GM21381 (cell line): Measurements from ENCODE around the gene CMSS1.

Experiments
- ATAC-seq: cut with Tn5 transposase; IDR thresholded peaks from one replicate; pipeline ENCODE4 v1.9.1; 2021; ENCODE audit warnings: mild to moderate bottlenecking, moderate library complexity; ENCODE audit not compliant: unreplicated experiment

Gene CMSS1

DNA sequence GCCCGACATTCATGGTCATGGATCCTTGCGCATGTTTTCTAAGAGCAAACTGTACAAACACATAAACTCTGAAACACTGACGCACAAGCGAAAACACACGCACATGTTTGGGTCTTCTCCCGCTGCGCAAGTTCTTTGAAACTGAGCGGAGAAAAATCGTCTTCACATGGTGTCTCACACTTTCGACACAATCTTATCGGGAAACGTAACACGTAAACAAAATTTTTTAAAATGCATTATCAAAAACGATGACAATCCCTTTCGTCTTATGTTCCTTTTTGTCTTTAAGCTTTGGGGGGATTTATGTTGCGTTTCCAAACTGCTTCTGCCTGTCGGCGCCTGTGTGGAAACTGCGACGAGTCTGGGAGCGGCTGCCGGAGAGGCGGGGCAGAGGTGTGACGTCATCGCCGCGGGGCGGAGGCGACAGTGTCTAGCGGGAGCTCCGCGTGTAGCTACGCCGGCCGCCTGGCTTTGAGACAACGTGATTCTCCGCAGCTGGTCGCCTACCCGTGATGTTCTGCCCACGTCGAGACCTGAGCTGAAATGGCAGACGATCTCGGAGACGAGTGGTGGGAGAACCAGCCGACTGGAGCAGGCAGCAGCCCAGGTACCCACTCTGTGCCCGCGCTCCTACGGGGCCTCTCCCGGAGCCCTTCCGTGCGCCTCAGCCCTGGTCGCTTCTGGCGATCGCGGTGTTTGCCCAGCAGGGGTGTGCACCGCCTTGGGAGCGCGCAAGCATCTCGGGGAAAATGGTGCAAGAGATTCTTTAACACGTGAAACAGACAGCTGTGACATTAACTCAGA lies at the start of gene CMSS1:
Gene CMSS1, plus strand, starts transcription at position 426 of the 804 bp plus-strand sequence.
- peak; percentile 97 for ATAC-seq

DNA sequence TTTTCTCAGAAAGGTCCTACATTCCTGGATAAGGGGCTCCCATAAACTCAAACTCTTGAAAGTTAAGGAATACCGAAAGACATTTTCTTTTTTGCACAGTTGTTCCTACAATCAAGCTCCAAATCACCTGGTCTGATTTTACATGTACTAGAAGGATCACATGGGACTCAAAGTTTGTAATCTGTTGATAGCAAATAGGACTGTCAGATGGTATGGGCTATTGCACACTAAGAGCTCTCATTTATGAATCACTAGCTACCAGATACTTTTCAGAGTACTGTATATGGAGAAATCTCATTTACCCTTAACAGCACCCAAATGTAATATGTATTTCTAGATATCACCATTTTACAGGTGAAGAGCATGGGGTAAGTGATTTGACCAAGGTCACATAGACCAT lies 49.5 kb upstream of the CMSS1 start:
- no peak for ATAC-seq

DNA sequence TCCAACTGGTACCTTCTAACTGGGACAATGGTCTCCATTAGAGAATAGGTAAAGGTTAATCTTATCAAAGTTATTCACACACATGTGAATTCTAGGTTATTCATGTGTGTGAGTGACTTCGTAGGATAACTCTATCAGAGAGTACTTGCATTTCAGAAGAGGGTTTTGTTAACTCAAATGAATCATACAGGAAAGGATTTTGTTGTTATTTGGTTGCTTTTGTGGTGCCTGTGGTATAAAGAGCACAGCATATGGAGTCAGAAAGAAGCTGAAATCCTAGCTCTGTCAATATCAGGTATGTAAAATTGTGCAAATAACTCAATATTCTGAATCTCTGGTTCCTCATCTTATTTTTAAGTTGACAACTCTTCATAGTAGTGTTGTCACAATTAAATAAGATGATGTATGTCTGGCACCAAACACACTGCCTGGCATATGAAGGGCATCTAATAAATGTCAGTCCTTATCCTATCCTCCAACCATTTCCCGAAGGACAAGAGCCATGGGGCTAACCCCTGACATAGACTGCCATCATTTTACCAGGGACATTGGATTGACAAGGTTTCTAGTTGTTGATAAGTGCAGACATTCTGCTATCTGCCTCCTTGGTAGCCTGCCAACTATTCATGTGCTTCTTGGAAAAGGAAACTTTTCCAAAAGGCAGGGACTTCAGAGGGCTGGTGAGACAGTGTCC lies 48.7 kb upstream of the CMSS1 start:
- no peak for ATAC-seq

DNA sequence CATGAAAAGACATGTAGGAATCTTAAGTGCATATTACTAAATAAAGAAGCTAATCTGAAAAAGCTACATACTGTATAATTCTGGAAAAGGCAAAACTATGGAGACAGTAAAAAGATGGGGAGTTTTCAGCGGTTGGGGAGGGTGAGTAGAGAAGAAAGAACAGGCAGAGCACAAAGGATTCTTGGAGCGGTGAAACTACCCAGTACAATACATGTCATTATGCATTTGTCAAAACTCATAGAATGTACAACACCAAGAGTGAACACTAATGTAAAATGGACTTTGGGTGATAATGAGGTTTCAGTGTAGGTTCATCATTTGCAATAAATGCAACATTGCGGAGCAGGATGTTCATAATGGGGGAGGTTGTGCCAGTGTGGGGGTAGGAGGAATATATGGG lies 45.5 kb upstream of the CMSS1 start:
- no peak for ATAC-seq

DNA sequence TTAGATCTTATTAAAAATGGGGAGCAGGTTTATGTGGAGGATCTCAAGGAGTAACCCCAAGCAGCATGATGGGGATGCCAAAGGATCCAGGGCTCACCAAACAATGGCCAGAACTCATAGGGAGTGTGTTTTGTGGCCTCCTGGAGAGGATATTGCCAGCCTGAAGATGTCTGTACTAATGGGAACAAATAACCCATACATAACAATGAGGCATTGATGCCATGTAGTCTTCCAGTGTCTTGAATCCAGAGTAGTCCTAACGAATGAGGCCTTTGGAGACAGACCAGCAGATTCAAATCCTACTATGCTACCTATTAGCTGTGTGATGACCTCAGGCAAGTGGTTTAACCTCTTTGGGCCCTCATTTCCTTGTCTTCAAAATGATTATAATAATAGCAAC lies 45.0 kb upstream of the CMSS1 start:
- no peak for ATAC-seq

DNA sequence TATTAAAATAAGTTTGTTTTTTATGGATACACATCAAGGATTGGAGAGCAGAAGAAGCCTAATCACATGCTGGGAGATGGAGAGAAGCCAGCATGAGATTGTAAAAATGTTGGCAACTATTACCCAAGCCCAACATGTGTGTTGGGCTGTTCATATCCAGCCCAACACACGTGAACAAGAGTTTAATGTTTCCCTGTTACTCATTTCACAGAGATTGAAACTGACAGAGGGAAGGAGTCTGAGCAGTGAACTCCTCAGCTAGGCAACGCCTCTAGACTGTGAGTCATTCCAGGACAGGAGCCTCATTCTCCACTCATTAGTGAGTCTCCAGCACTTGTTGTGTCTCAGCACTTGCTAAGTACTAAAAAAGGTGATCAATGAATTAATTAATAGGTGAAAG lies 43.2 kb upstream of the CMSS1 start:
- peak; percentile 95 for ATAC-seq

DNA sequence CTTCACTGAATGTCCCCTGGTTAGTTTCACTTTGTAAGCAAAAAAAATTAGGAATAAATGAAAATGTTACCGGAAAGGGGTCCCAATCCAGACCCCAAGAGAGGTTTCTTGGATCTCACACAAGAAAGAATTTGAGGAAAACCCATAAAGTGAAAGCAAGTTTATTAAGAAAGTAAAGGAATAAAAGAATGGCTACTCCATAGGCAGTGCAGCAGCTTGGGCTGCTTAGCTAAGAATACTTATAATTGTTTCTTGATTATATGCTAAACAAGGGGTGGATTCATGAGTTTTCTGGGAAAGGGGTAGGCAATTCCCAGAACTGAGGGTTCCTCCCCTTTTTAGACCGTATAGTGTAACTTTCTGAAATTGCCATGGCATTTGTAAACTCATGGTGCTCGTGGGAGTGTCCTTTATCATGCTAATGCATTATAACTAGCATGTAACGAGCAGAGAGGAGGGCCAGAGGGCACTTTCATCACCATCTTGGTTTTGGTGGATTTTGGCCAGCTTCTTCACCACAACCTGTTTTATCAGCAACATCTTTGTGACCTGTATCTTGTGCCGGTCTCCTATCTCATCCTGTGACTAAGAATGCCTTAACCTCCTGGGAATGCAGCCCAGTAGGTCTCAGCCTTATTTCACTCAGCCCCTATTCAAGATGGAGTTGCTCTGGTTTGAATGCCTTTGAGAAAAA lies 41.0 kb upstream of the CMSS1 start:
- no peak for ATAC-seq

DNA sequence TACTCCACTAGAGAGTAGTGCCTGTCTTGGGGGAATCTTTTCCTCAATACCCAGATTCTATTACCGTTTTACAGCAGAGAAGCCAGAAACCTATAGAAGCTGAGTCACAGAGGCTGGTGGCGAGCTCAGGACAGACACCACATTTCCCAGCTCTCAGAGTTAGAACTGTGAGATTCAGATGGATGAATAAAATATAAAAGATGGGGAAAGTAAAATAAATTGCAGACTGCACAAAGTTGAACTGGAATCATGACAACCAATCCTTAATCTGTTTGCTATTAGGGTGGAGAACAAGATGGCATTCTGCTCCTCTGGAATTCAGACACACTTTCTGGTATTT lies 40.5 kb upstream of the CMSS1 start:
- ATAC-seq: no peak

DNA sequence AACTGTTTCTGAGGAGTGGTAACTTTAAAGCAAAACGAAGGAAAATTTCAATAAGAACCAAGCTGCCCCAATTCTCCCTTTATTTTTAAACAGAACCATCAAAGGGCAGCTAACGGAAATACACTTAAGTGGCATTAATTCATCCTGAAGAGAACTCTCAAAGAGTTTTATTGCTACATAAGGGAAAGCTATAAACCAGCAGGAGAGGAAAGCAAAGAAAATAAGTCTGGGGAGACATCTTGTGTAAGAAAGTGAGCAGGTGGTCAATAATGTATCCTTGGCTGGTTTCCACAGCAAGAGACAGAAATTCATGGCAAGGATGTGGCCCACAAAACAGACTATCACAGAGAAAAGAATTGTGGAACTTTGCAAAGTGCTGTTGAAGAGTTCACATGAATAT lies 40.0 kb upstream of the CMSS1 start:
- ATAC-seq: no peak

DNA sequence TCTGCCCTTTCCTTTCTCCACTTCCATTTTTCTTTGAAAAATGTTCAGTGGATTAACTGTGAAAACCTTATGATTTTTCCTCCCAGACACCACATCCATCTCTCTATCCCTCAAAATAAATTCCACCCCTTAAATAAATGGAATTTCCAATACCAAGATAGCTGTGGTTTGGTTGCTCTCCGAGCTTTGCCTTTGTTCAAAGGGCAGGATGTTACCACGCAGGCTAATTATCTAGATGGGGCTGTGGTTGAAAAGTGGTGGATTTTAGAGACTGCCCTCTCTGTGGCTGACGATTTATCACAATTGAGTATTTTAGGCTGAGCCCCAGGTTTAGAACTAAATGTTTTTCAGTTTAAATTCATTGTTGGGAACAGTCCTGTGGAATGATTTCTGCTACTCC lies 36.9 kb upstream of the CMSS1 start:
- no peak for ATAC-seq

DNA sequence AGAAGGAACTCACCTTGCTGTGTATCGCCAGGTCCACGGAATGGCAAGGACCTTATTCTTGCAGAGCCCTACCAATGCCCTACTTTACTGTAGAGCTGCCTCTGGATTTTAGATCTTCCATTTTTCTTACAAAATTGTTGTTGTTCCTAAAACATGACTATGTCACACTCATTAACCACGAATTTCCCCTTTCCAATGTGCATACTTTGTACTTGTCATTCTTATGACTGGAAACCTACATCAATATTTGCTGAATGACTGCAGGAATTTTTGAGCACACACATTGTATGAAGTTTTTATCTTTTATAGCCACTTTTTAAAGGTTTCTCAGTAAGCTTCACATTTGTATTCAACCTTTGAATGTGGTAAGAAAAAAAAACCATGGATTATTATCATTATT lies 35.9 kb upstream of the CMSS1 start:
- no peak for ATAC-seq

DNA sequence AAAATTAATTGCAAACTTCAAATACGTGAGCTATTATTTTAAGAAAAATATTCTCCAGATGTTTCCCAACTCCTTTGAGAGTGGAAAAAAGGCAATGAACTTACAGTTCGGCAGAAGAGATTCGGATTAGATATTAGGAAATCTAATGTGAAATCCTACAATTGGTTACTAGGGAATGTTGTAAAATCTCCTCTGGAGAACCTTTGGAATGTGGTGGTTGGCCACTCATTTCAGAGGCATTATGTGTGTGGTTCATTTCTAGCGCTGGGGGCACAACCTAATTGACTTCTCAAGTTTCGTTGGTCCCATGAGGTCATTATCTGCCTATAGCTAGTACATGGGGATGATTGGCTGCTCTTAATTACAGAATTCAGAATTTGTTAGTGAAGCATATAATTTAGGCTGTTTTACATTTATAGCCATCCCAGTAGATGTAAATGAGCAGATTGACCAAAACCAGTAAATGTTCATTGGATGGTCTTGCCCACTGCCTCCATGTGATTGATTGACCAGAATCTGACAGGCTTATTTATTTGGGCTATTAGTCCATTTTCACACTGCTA lies 34.6 kb upstream of the CMSS1 start:
- ATAC-seq: no peak

DNA sequence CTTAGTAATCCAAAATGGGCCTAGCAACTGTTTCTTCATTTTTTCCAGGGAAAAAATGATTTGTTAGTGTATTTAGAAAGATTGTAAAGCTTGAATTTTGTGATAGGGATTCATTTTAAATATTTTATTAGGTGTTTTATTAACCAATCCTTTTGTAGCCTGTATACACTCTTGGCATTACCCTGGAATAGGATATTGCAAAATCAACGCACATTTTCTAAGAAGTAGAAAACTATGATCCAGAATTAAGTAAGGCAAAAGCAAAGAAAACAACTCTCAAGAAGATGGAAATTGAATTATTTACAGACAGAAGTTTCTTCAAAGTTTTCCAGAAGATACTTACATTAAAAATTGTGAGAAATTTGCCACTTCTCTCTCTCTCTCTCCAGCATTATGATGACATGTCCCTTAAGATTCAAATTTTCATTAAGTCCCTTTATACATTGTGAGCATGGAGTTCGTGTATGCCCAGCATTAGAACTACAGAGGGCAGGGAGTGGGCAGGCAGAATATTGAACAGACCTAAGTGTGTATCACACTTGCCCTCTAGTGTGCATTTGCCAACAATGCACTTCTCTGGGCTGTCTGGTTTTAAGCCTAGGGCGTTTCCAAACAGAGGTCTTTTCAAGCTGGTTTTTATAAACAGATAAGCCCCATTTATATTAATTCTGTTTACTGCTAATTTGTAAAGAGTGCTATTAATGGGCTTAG lies 28.5 kb upstream of the CMSS1 start:
- ATAC-seq: peak; percentile 91

DNA sequence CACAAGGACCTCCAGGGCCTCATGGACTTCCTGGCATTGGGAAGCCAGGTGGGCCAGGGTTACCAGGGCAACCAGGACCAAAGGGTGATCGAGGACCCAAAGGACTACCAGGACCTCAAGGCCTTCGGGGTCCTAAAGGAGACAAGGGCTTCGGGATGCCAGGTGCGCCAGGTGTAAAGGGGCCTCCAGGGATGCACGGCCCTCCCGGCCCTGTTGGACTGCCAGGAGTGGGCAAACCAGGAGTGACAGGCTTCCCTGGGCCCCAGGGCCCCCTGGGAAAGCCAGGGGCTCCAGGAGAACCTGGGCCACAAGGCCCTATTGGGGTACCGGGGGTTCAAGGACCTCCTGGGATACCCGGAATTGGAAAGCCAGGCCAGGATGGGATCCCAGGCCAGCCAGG lies 23.2 kb upstream of the CMSS1 start:
- ATAC-seq: no peak

DNA sequence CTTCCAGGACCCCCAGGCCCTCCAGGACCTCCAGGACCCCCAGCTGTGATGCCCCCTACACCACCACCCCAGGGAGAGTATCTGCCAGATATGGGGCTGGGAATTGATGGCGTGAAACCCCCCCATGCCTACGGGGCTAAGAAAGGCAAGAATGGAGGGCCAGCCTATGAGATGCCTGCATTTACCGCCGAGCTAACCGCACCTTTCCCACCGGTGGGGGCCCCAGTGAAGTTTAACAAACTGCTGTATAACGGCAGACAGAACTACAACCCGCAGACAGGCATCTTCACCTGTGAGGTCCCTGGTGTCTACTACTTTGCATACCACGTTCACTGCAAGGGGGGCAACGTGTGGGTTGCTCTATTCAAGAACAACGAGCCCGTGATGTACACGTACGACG lies 22.1 kb upstream of the CMSS1 start:
- ATAC-seq: no peak

DNA sequence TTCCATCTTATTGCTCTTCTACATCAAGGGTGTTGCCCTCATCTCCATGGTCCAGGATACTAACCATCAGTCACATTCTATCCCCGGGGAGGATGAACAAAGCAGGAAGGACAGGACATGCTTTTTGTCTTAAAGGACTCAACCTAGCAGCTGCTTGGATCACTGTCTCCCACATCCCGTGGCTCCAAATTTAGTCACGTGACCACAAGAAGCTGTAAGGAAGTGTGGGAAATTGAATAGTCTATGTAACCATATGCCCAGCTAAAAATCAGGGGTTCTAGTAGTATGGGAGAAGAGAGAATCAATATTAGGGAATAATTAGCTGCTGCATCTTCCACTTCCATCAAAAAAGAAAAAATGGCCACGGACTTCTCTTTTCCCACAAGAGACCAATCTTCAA lies 18.2 kb upstream of the CMSS1 start:
- ATAC-seq: no peak

DNA sequence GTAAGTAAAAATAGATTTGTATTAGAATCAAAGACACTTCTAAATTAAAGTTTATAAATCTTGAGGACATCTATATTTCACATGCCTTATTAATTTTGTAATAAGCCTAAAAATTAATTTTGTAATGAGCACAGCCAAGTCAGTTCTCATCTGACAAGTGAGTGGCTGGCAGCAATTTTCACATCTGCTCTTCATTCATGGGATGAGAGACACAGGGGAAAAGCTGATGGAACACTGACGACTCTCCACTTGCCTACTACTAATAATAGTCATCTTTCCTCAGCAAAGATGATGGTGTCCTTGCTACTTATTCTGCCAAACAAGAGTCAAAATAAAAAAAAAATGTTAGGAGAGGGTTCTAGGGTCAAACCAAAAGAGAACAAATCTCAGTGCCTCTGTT lies 14.4 kb upstream of the CMSS1 start:
- ATAC-seq: no peak

DNA sequence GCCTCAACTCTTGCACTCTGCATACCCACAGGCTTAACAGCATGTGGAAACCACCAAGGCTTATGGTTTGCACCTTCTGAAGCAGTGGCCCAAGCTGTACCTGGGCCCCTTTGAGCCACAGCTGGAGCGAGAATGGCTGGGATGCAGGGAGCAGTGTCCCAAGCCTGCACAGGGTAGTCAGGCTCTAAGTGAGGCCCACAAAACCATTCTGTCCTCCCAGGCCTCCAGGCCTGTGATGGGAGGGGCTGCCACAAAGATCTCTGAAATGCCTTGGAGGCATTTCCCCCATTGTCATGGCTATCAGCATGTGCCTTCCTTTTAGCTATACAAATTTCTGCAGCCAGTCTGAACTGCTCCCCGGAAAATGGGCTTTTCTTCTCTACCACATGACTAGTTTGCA lies 12.5 kb upstream of the CMSS1 start:
- no peak for ATAC-seq

DNA sequence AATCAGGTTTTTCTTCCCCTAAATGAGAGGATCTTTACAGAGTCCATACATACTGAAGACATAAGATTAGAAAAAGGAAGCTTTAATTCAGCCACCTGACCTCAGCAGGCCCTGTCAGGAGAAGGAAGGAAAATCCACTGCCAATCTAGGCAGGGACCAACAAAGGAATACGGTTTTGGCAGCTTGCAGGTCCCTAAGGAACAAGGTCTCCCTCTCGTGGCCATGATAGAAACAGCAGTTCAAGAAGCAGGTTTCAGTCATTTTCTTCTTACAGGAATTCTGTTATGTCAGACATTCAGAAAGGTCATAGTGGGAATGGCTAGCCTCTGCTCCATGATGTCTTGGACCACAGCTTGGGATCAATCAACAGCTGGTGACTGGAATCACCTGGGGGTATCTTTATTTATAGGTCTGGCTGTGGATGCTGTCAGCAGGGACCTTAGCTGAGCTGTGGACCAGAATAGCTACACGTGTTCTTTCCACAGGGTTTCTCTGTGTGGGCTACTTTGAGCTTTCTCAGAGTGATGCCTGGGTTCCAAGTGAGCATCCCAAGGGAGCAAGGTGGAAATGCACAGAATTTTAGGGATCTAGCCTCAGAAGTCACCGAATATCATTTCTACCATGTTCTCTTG lies 9.4 kb upstream of the CMSS1 start:
- peak; percentile 65 for ATAC-seq

DNA sequence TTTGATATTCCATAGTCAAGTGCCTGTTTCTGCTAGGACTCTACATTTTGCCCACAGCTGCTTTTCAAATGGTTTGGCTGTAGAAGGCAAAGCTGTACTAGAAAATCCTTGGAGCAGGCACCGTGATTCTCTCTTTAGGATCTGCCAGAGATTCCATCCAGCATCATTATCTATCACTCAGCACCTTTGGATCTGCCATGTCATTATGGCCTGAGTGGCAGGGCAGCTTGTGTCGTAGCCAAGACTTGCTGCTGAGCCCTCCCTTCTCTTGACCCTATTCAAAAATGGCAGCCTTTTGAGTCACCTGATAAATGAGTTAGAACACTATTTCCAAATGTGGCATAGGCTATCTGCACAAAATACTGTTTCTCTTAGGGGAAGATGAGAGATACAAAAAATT lies 8.1 kb upstream of the CMSS1 start:
- no peak for ATAC-seq

DNA sequence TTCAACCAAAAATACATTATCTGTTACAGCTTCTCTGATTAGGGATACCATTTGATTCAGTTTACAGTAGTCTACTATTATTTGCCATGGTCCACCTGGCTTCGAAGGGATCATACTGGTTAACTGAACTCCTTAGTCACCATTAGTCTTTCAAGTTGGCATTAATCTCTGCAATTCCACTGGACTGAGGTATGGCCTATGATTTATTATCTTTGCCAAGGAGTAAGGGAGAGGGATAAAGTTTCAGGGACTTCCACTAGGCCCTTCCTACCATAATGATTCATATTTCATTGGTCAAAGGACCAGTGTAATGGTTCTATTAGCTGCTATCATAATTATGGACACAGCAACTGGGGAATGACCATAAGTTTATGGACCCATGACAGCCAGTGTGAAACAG lies 7.3 kb upstream of the CMSS1 start:
- ATAC-seq: no peak
